ENCODE measurements around the gene EPS15. TPM values are rescaled to one million over a fixed set of nuclear protein-coding genes. Genes with fewer than 3 reads are reported as not detected.

EPS15 gene
- total and polyA plus RNA-seq, 9 of the 15 experiments (the other 6 are each of a cell fraction or from before 2014, with no cell fraction given) = 23.1 to 69.0 (median 41.7) TPM

GRCh38 chr1:51414811-51415210, 104.3 kb downstream of the EPS15 start:
- H3K9ac ChIP-seq (ENCODE audit: insufficient read depth in 1 of 2, low read depth in 2 of 2, low read length in 2 of 2) = no peak overlapping the region
- peaks cover 0 to 13% of the 10 kb centered on the region in 2 experiments; a peak in 3 of 5 replicates for H3K4me1 ChIP-seq (replicated peaks in 1 of 2; ENCODE audit: control insufficient read depth in 2 of 2, insufficient read depth in 2 of 2, low read length in 2 of 2)
- no peaks in the 10 kb centered on the region for H4K20me1 ChIP-seq (replicated peaks; ENCODE audit: control insufficient read depth, insufficient read depth, low read length)
- in situ Hi-C loops (cut with MboI) (no loop called here), intact Hi-C loops (cut with micrococcal nuclease) (no loop called here)
- H3K9me1 ChIP-seq (ENCODE audit: control insufficient read depth, insufficient read depth, low read length) = no peaks in the 10 kb centered on the region
- FAIRE-seq (no peak), ATAC-seq (no peak), DNase-seq (ENCODE audit: extremely low read depth in 1 of 4, low spot score in 3 of 4) (no peak)
- no peak overlapping the region for H3K4me2 ChIP-seq (ENCODE audit: insufficient read depth, low read length)
- no peak overlapping the region for H3K4me3 ChIP-seq
- H3K79me2 ChIP-seq (ENCODE audit: control insufficient read depth, insufficient read depth, low read length) = no peaks in the 10 kb centered on the region
- no TSS peak for BruUV-seq (replicated peaks)
- no peaks in the 10 kb centered on the region for H3K9me3 ChIP-seq (replicated peaks; ENCODE audit: control insufficient read depth, insufficient read depth, low read depth, low read length)
- POLR2A ChIA-PET = interaction anchor here (0.6 kb wide), 1 partner anchor 31 kb away, joined by 3 read pairs; no protein-coding TSS in a partner anchor
- H3K27me3 ChIP-seq (ENCODE audit: control insufficient read depth in 2 of 2, insufficient read depth in 2 of 2, low read length in 2 of 2) = no peaks in the 10 kb centered on the region
- CTCF ChIA-PET (ENCODE audit: low intra/inter-chr PET ratio) = no interaction called here
- no peak overlapping the region for H3K27ac ChIP-seq (ENCODE audit: extremely low read depth, low read depth, low read length)
- H2AFZ ChIP-seq (ENCODE audit: low read depth, low read length) = no peak overlapping the region
- H3K36me3 ChIP-seq (ENCODE audit: control insufficient read depth, insufficient read depth, low read length) = peaks cover 9% of the 10 kb centered on the region
- TF ChIP-seq CTBP1 (IDR thresholded peaks at IDR 0.05; ENCODE audit: borderline replicate concordance) (no peak), AFF1 (IDR thresholded peaks at IDR 0.05; ENCODE audit: low read depth in 1 of 2, partially characterized antibody in 2 of 2) (no peak), SNIP1 (IDR thresholded peaks at IDR 0.05; ENCODE audit: low read depth) (no peak), KDM5B (IDR thresholded peaks at IDR 0.05; ENCODE audit: insufficient replicate concordance, low read depth, low read length) (no peak), CREB1 (IDR thresholded peaks at IDR 0.05) (no peak), CREB1 (CRISPR knock-in tag; IDR thresholded peaks at IDR 0.05) (no peak), TGIF2 (CRISPR knock-in tag; IDR thresholded peaks at IDR 0.05) (no peak), SAFB2 (IDR thresholded peaks at IDR 0.05; ENCODE audit: borderline replicate concordance, low read depth, low read length, severe bottlenecking) (no peak), MAFG (tag; conservative IDR thresholded peaks at IDR 0.05) (0 out of 2 replicates have a peak, but pooled peaks have one; percentile 16), MTA2 (IDR thresholded peaks at IDR 0.05; ENCODE audit: low read depth) (no peak), RUNX1 (IDR thresholded peaks at IDR 0.05; ENCODE audit: low read depth) (no peak), CREB3 (tag; conservative IDR thresholded peaks at IDR 0.05; ENCODE audit: low read depth) (no peak), BMI1 (IDR thresholded peaks at IDR 0.05; ENCODE audit: low read length) (no peak), TSHZ1 (CRISPR knock-in tag; IDR thresholded peaks at IDR 0.05) (no peak), ZNF316 (IDR thresholded peaks at IDR 0.05) (peak; percentile 84)

Data from K562 (cell line).